Activated CD4-positive, alpha-beta T cell treated with anti-CD3 and anti-CD28 coated beads, Interleukin-2, amount 10 ng/mL, durations not matched to agents 24 days and 14 days (primary cell): Measurements from ENCODE around the gene FRMD5. TPM values are rescaled to one million over a fixed set of nuclear protein-coding genes. Genes with fewer than 3 reads are reported as not detected.
"Not testable (repeated sequence)": the region's sequence is repeated elsewhere in the genome, so short reads cannot be mapped to it uniquely, and the experiment has no call there.

Experiments used
- DNase-seq: peaks from one replicate; pipeline ENCODE4 v3.0.0; 2022
- H3K27ac Mint-ChIP-seq: one replicate; pipeline ENCODE4 v1.8.0; 2022; ENCODE audit warnings: mild to moderate bottlenecking, mixed read lengths
- H3K27me3 Mint-ChIP-seq: one replicate; pipeline ENCODE4 v1.8.0; 2022; ENCODE audit warnings: mixed read lengths
- H3K36me3 Mint-ChIP-seq: one replicate; pipeline ENCODE4 v1.8.0; 2022; ENCODE audit warnings: low read depth, mild to moderate bottlenecking, mixed read lengths
- H3K4me1 Mint-ChIP-seq: one replicate; pipeline ENCODE4 v1.8.0; 2021; ENCODE audit warnings: mixed read lengths
- H3K4me3 Mint-ChIP-seq: one replicate; pipeline ENCODE4 v1.8.0; 2022; ENCODE audit warnings: mild to moderate bottlenecking, moderate library complexity, mixed read lengths
- H3K9me3 Mint-ChIP-seq: one replicate; pipeline ENCODE4 v1.8.0; 2021; ENCODE audit warnings: mixed read lengths
- intact Hi-C: fragments of 100-400 bp; cut with micrococcal nuclease; formaldehyde crosslinking; loops from one replicate; pipeline ENCODE4 v1.15.1; 2023
- total RNA-seq: library from RNA; stranded (reverse); gene quantifications from 2 replicates; pipeline ENCODE4 v1.2.3, GENCODE V29; 2022

Gene FRMD5
- total RNA-seq, 1 donor from 2014 or later: not detected

GRCh38 chr15:44029940-44030568 lies 165.0 kb downstream of the FRMD5 start:
- no peak for DNase-seq
- Mint-ChIP-seq H3K9me3 (peaks cover 5% of the 10 kb centered on the region), H3K4me1 (peaks cover 2% of the 10 kb centered on the region), H3K36me3 (no peaks in the 10 kb centered on the region), H3K27ac (no peak overlapping the region), H3K27me3 (peaks cover 19% of the 10 kb centered on the region), H3K4me3 (no peak overlapping the region)
- intact Hi-C loops: no loop called here

- H3K4me3 Mint-ChIP-seq: no peak overlapping the region
- DNase-seq: no peak
- H3K27me3 Mint-ChIP-seq: peaks cover 18% of the 10 kb centered on the region
- intact Hi-C loops: no loop called here
- H3K36me3 Mint-ChIP-seq: no peaks in the 10 kb centered on the region
- H3K27ac Mint-ChIP-seq: no peak overlapping the region
- H3K9me3 Mint-ChIP-seq: peaks cover 5% of the 10 kb centered on the region
- H3K4me1 Mint-ChIP-seq: peaks cover 2% of the 10 kb centered on the region
Observed at GRCh38 chr15:44029003-44029402, 166.1 kb downstream of the FRMD5 start.

- no peak for DNase-seq
- Mint-ChIP-seq H3K36me3 (no peaks in the 10 kb centered on the region), H3K9me3 (peaks cover 5% of the 10 kb centered on the region), H3K27me3 (peaks cover 16% of the 10 kb centered on the region), H3K4me1 (peaks cover 2% of the 10 kb centered on the region), H3K4me3 (no peak overlapping the region), H3K27ac (peak overlapping the region; percentile 5)
- intact Hi-C loops: no loop called here
Observed at GRCh38 chr15:44028349-44028748, 166.7 kb downstream of the FRMD5 start.

GRCh38 chr15:44024155-44024554 lies 170.9 kb downstream of the FRMD5 start:
- H3K27ac Mint-ChIP-seq: no peak overlapping the region
- no peak overlapping the region for H3K4me3 Mint-ChIP-seq
- intact Hi-C loops: no loop called here
- H3K36me3 Mint-ChIP-seq: no peaks in the 10 kb centered on the region
- H3K4me1 Mint-ChIP-seq: peaks cover 2% of the 10 kb centered on the region
- H3K27me3 Mint-ChIP-seq: peaks cover 11% of the 10 kb centered on the region
- DNase-seq: no peak
- no peaks in the 10 kb centered on the region for H3K9me3 Mint-ChIP-seq

- H3K9me3 Mint-ChIP-seq: no peaks in the 10 kb centered on the region
- intact Hi-C loops: no loop called here
- no peak overlapping the region for H3K4me3 Mint-ChIP-seq
- DNase-seq: no peak
- no peaks in the 10 kb centered on the region for H3K36me3 Mint-ChIP-seq
- H3K27me3 Mint-ChIP-seq: peaks cover 11% of the 10 kb centered on the region
- H3K4me1 Mint-ChIP-seq: no peaks in the 10 kb centered on the region
- H3K27ac Mint-ChIP-seq: no peak overlapping the region
Observed at GRCh38 chr15:44023176-44023575, 171.9 kb downstream of the FRMD5 start.

- intact Hi-C loops: no loop called here
- Mint-ChIP-seq H3K36me3 (no peaks in the 10 kb centered on the region), H3K27me3 (peaks cover 8% of the 10 kb centered on the region), H3K4me1 (no peaks in the 10 kb centered on the region), H3K4me3 (no peak overlapping the region), H3K9me3 (no peaks in the 10 kb centered on the region), H3K27ac (no peak overlapping the region)
- no peak for DNase-seq
Observed at GRCh38 chr15:44018151-44018550, 176.9 kb downstream of the FRMD5 start.

GRCh38 chr15:44015545-44016305 lies 179.3 kb downstream of the FRMD5 start:
- intact Hi-C loops: no loop called here
- Mint-ChIP-seq H3K27me3 (peaks cover 14% of the 10 kb centered on the region), H3K27ac (no peak overlapping the region), H3K4me1 (no peaks in the 10 kb centered on the region), H3K36me3 (no peaks in the 10 kb centered on the region), H3K9me3 (no peaks in the 10 kb centered on the region), H3K4me3 (no peak overlapping the region)
- DNase-seq: no peak

- intact Hi-C loops: no loop called here
- no peak for DNase-seq
- no peaks in the 10 kb centered on the region for H3K4me1 Mint-ChIP-seq
- no peak overlapping the region for H3K27ac Mint-ChIP-seq
- no peak overlapping the region for H3K4me3 Mint-ChIP-seq
- no peaks in the 10 kb centered on the region for H3K36me3 Mint-ChIP-seq
- peaks cover 28% of the 10 kb centered on the region for H3K27me3 Mint-ChIP-seq
- no peaks in the 10 kb centered on the region for H3K9me3 Mint-ChIP-seq
Observed at GRCh38 chr15:44011238-44011854, 183.7 kb downstream of the FRMD5 start.

- Mint-ChIP-seq H3K36me3 (no peaks in the 10 kb centered on the region), H3K27me3 (peaks cover 26% of the 10 kb centered on the region), H3K4me1 (no peaks in the 10 kb centered on the region), H3K9me3 (no peaks in the 10 kb centered on the region), H3K27ac (no peak overlapping the region), H3K4me3 (no peak overlapping the region)
- intact Hi-C loops: no loop called here
- no peak for DNase-seq
Observed at GRCh38 chr15:44010089-44010488, 185.0 kb downstream of the FRMD5 start.

GRCh38 chr15:44009038-44009437 lies 186.0 kb downstream of the FRMD5 start:
- Mint-ChIP-seq H3K27ac (no peak overlapping the region), H3K4me3 (no peak overlapping the region), H3K4me1 (no peaks in the 10 kb centered on the region), H3K9me3 (no peaks in the 10 kb centered on the region), H3K36me3 (no peaks in the 10 kb centered on the region), H3K27me3 (peaks cover 26% of the 10 kb centered on the region)
- DNase-seq: no peak
- intact Hi-C loops: no loop called here

- H3K4me1 Mint-ChIP-seq, H3K9me3 Mint-ChIP-seq, DNase-seq, intact Hi-C loops, H3K36me3 Mint-ChIP-seq, H3K27ac Mint-ChIP-seq, H3K4me3 Mint-ChIP-seq: not testable (repeated sequence)
- H3K27me3 Mint-ChIP-seq: peaks cover 15% of the 10 kb centered on the region
Observed at GRCh38 chr15:44000248-44000647, 194.8 kb downstream of the FRMD5 start.

- Mint-ChIP-seq H3K4me3 (no peak overlapping the region), H3K4me1 (no peaks in the 10 kb centered on the region), H3K27me3 (peaks cover 15% of the 10 kb centered on the region), H3K36me3 (no peaks in the 10 kb centered on the region), H3K9me3 (no peaks in the 10 kb centered on the region), H3K27ac (no peak overlapping the region)
- intact Hi-C loops: no loop called here
- DNase-seq: no peak
Observed at GRCh38 chr15:43998607-43999006, 196.5 kb downstream of the FRMD5 start.

- intact Hi-C loops: no loop called here
- H3K27me3 Mint-ChIP-seq: peaks cover 19% of the 10 kb centered on the region
- H3K4me3 Mint-ChIP-seq: no peak overlapping the region
- H3K36me3 Mint-ChIP-seq: no peaks in the 10 kb centered on the region
- H3K27ac Mint-ChIP-seq: no peak overlapping the region
- H3K4me1 Mint-ChIP-seq: no peaks in the 10 kb centered on the region
- no peaks in the 10 kb centered on the region for H3K9me3 Mint-ChIP-seq
- no peak for DNase-seq
Observed at GRCh38 chr15:43991206-43991605, 203.9 kb downstream of the FRMD5 start.

- H3K9me3 Mint-ChIP-seq: no peaks in the 10 kb centered on the region
Observed at GRCh38 chr15:43989938-43990337, 205.1 kb downstream of the FRMD5 start.

More at GRCh38 chr15:43989938-43990337, 205.1 kb downstream of the FRMD5 start:
- Mint-ChIP-seq H3K27ac (no peak overlapping the region), H3K36me3 (no peaks in the 10 kb centered on the region), H3K4me3 (no peak overlapping the region), H3K4me1 (no peaks in the 10 kb centered on the region), H3K27me3 (peaks cover 23% of the 10 kb centered on the region)
- intact Hi-C loops: no loop called here
- DNase-seq: no peak
